ENCODE results near the gene TSEN15.

TSEN15 gene

DNA sequence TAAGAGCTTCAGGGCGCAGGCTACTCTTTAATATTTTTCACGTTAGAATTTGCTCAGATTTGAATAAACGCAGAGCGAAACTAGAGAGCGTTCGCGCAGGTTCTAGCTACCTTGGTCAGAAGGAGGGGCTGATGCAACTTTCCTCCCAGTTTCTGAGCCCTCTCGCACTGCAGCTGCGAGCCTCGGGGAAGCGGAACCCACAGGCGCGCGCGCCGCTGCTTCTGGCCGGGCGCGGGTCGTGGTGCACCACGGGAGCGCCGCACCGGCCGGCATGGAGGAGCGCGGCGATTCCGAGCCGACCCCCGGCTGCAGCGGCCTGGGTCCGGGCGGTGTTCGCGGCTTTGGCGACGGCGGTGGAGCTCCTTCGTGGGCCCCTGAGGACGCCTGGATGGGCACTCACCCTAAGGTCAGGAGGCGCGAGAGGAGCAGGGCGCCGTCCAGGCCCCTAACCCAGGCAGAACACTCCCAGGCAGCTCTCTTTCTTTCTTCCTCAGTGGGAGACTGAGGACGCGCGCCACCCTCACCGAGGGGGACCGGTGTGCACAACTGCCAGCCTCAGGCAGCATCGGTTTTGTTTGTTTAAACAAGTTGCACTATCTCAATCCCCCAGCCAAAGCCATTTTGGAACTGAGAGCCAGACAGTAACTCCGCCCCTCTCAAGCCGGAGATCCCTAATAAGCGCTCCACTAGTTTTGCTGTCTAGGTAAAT is at the start of gene TSEN15:
TSEN15 (plus strand) TSS at position 246 of the 709 bp plus-strand sequence; CDS start at position 272, 26 bp downstream.
- DNase-seq: peak; percentile 75

DNA sequence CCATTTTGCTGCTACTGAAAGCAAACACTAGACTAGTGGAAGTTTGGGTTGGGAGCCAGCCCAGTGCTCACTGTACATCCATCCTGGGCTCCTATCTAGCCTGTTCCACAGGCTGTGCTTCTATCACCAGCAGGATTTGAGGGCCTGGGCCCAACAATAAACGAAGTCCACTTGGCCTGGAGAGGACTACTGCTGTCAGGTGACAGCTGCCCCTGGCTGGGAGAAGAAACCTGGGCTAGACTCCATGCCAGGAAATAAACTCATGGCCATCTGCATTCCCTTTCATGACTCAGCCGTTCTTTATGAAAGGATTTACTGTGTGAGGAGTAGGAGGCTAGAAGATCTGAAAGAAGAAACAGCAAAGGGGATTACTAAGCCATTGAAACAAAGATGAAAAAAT is 49.5 kb upstream of the TSEN15 start:
- DNase-seq: peak; percentile 88

DNA sequence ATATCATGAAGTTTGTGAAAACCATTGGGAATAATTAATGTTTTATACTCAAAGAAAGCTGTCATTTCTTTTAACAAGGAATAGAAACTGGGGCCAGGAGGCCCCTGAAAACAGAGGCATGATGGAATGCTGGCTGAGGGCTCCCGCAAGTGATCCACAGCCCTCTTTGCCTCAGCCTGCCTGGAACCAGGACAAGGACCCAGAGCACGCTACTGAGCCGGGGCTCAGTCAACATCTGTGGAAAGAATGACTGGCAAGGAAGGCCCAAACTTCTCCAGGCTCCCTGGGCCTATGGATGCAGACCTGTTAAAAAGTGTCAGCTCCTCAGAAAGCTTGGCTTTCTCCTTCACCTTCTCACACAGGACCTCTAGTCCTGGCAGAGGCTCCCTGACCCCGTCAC is 46.6 kb upstream of the TSEN15 start:
- DNase-seq: no peak

DNA sequence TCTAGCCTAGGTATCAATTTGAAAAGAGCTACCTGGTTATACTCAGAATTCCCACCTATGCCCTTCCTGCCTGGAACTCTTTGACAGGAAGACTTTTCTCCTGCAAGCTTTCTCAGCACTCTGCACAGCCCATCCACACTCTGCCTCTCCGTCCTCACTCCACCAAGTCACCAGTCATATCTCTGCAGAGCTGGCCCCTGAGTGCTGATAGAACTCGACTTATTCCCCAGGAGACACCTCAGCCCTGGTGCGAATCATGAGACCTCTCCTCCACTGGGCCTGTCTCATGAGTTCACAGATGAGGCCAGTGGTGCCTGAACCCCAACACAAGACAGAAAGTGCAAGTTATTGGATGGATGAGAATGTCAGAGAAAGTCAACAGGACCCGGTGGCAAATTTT is 46.0 kb upstream of the TSEN15 start:
- no peak for DNase-seq

DNA sequence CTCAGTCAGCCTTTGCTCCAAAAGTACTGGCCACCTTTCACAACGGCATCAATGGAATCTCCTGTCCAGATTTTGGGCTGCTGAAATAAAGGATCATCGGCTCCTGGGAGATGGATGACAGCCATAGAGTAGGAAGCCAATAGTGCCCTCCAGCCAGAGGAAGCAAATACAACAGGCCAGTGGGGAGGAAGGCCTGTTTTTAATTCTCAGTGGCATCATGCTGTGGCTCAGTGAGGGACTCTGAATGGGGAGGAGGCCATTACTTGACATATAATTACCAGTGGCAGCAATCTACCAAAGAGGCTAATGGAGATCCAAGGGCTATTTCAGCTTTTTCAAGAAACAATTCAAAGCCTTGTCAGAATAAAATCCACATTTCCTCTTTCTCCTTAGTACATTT is 40.7 kb upstream of the TSEN15 start:
- DNase-seq: no peak

DNA sequence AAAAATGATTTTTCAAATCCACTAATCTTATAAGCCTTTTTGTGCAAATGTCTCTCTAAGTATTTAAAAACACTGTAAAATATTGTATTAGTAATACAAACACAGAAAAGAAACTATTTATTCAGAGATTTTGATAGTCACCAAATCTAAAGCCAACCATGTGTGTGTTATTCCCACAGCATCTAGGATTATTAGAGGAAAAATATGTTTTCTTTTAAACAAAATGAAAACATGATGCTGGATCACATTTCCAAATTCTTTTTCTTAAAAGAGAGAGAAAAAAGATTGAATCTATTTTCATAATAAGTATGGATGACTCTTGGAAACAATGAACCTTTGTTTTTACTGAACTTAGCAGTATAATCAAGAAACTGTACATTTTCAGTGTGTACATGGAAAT is 39.3 kb upstream of the TSEN15 start:
- DNase-seq: no peak

DNA sequence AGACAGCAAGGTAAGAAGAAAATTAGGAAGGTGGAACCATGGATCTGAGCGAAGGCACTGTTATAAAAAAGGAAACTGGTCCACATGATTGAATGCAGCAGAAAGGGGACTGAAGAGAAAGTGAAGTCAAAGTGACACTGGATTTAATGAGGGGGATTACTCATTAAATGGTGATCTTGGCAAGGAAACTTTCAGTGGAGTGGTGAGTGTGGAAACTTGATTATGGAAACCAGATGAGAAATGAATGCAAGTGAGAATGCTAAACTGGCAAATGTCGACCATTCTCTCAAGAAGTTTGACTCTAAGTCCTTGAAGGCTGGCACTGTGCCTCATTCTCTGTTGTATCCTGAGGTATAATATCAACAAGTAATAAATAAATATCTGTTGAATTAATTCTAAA is 37.3 kb upstream of the TSEN15 start:
- no peak for DNase-seq

DNA sequence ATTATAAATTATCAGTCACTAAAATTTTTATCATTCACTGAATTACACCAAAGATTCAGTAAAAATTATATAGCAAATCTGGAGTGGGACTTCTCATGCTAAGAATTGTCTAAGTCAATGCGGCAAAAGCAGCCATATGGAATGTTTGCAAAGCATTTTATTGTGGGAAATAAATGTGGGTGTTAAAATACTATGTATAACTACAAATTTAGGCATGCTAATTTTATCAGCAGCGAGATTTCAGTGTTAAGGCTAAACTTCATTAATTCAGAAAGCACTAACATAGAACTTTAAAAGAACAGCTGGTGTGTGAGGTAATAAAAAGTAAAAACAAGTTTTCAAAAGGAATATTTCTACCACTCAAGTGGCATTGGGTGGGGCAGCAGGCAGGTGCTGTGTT is 35.4 kb upstream of the TSEN15 start:
- DNase-seq: no peak

DNA sequence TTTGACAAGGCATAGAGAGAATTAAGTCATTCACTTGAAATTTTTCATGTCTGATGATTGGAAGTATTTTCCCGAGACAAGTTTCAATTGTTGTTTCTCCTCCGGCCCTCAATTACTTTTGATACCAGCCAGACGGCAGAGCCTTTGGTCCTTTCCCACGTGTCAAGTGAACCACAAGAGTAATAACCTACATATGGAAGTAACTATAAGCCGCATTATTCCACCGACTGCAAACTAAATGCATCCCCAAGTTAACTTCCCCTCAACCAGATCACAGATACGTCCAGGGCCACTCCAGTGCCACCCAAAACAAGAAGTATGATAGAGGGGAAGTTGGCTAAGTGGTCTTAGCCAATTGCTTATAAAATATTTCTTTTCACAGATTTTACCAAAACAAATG is 34.2 kb upstream of the TSEN15 start:
- no peak for DNase-seq

DNA sequence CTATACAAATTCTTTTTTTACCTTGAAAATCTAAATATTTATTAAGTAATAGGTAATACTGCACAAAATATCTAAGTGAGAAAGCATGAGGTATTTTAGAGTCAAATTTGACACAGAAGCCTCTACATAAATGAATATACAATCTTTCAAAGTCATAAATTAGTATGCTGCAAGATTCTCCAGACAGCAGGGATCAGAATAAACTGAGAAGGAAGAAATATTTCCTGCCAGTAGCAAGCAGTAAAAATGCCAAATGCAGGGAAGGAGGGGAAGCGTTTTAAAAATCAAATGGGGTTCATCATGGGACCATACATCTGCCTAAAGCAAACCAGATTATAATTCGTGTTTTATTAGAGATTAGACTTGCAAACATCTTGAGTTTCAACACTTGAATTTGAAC is 32.9 kb upstream of the TSEN15 start:
- DNase-seq: no peak

DNA sequence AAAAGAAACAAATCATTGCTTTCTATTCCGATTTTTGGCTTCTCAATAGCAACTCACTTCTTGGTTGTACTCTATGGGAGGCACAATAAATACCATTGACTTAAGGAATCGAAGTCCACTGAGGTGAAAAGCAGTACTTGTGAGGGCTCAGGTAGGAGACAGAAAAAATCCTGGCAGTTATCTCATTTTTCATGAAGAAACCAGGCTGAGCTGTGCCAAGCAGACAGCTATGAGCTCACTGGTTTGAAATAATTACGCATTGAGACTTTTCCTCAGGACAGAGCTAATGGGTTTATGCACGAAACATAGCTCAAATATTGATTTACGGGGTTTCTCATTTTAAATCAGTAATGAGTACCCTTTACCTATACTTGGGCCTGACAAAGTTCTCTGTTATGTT is 32.5 kb upstream of the TSEN15 start:
- DNase-seq: no peak

DNA sequence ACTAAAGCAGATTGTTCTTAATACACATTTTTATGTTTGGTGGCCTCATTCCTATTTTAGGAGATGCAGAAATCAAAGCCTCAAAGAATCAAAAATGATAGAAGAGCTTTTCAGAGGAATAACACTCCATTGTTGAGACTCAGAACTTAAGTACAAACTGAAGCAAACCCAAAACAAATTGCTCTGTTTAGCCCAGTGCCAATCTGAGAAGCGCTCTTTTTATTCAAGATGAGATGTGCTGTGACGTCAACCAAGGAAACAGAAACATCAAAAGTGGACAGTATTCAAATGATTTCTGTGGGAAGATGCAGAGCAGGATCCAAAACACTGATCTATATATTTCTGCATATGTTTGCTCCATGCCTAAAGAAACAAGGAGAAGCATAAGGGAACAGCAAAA is 32.0 kb upstream of the TSEN15 start:
- no peak for DNase-seq

DNA sequence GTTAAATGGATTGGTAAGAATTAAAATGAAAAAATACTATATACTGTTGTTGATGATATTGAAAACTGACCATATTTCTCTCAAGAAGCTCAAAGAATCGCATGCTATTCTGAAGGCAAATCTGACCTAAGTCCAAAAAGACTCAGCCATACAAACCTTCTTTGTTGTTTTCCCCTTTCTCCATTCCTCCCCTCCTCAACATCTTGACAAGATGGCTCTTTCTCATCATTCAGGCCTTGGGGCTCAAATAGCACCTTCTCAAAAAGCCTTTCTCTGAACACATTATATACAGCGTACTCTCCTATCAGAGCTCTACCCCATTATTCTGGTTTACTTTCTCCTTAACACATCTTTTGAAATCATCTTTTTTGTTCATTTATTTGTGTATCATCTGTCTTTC is 31.2 kb upstream of the TSEN15 start:
- DNase-seq: no peak

DNA sequence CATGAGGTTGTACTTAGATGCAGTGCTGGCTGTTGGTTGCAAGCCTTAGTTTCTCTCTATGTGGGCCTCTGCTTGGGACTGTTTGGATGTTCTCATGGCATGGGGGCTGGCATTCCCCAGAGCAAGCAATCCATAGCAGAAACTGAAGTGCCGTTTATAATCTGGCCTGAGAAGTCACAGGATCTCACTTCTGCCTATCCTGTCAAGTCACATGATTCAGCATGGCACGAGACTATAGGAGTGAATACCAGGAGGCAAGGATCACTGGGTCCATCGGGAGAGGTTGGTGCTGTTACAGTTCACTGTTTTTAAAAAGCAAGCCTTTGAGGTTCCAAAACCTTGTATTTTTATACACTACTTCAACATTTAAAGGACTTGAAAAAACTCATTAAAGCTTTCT is 30.7 kb upstream of the TSEN15 start:
- DNase-seq: no peak

DNA sequence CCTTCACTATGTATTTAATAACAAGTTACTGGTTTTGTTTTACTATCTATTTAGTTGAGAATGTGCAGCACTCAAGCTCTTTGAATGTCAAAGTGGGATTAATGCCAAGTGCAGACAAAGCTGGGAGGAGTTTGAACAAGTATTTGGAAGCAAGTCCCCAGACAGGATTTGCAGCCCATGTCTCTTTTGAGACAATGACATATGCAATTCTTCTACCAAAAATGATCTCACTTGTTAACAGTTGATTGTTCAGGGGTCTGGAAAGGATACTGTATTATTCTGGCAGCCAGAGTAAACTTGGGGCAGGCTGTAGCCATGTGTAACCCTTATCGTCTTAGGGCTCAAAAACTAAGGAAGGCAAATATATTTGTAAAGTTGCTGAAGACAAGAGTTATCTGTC is 29.8 kb upstream of the TSEN15 start:
- DNase-seq: no peak

DNA sequence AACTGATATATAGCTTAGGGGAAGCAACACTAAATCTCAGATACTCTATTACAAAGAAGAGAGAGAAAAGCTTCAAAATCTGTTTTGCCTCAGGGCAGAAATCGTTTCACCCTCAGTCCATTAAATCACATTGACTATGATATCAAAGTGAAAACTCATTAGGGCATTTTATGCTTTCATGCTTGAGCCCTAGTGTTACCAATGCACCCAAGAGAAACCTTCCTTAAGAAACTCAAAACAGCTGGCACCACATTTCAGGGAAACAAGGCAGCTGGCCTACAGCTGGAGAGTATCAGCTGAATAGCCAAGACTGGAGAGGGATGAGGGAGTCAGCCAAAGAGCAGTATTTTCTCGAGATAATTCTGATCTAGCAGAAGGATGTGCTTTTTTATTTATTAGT is 28.9 kb upstream of the TSEN15 start:
- peak; percentile 55 for DNase-seq

DNA sequence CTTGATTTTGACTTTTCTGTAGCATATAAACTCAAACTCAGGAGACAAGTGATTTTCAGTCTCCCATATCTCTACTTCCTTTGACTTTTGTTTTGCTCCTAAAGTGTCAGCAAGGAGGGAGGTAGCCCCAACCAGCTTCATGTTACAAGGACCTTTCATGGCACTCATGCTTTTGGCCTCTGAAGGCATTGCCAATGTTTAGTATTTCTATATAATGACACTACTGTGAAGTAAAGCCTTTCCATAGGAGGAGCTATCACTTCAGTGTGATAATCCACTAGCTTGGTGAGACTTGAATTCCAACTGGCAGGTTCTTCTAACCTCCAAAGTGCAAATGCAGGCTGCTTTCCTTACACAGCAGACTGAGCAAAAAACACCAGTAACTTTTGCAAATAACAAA is 28.4 kb upstream of the TSEN15 start:
- DNase-seq: no peak

DNA sequence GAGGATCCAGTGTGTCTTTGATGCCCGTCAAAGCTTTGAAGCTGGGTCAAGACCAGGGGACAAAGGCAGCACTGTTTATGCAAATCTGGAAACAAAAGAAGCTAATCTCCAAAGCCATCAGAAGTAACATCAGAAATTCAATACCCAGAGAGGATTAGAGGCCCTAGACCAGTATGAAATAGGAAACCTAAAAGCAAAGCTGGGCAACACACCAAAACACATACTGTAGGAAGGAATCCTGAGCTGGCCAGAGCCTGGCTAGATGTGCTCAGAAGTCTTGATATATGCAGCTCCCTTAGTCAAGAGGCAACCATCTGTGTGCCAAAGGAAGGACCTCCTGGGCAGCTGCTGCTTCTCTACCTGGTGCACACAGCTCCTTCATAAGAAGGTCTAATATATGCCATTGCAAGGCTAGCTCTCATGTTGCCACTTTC is 26.3 kb upstream of the TSEN15 start:
- DNase-seq: peak; percentile 92

DNA sequence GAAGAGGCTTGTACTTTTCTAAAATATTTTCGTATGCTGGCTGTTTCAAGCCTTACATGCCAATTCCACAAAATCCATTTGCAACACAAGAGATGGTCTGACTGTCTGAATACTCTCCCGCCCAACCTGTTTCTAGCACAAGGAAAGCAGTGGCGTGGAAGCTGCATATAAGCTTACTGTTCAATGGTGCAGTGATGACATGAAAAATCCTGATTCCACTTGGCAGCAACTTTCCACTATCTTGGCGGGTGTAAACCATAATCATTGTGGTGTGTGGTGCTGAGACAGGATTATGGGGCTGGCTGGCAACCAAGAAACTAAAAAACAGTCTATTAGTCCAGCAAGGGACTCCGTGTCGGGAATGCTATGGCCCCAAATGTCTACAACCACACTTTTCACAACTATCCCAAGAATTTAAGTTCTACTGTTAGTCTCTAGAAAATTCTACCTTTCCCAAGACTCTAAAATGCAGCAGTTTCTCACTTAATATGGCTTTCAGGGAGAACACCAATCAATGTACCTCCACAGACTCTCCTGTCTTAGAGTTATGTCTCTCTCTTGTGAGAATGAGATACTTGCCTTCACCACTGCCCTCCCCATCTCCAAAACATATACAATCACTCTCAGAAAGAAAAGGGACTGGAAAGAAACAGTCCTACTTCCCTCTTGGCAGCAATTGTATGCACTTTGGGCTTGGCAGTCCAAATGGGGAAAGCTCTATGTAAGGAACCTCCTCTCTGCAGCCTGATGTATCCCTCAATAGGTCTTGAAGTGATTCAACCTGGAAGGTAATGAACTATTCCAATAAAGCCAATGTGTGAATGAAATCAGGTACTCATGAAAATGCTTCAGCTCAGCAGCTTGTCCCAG is 23.5 kb upstream of the TSEN15 start:
- DNase-seq: no peak

DNA sequence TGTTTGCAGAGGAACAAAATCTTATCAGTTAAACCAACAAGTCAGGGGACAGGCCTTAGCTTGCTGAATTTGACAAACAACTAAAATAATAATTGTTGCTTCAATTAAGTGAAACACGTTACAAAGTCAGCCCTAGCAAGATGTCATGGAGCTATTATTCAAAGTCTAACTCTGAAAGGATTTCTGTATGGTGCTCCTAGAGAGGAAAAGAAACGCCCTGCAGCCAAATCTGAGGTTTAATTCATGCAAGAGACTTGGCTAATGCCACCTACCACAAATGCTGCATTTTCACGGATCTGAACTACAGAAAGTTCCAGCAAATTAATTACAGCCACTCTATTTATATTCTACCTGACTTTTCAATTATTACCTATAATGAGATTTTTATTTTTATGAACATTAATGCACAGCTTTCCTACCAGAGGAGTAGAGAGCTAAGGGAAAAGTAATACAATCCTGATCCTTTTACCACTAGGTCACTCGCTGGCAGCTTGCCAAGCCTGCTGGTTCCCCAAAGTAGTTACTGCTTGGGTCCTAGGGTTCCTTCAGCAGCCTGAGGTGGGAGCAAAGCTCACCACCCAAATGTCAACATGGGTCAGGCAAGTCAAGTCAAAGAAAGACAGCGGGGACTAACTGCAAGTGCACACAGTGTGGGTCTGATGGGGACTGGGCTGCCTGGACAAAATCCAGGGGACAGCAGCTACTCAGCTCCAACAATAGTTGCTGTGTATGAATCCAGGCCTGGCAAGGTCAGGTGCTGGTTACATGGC is 22.5 kb upstream of the TSEN15 start:
- DNase-seq: peak; percentile 19

DNA sequence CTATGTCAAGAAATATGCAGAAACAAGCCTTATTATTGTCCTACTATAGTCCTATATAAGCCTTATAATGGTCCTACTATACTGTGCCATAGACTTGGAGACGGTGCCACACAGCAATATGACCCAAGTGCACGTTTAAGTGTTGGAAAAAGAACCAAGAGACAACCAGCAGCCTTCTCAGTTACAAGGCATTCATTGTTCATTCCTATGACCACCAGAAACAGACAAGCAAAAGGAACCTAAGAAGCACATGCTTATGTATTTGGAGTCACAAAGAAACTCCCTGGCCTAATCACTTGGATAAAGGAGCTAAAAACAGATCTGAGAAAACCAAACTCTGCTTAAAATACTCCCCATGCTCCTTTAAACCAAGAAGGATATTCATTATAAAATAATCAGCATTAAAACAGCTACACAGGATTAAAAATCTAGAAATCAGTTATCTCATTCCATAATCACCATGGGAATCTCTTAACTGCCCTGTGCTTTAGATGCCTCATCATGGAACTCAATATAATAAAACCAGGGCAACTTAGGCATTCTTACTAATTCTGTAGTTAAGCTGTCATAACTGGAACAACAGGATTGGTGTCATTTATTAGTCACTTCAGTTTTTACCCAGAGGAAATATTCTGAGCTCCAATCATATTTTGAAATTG is 21.0 kb upstream of the TSEN15 start:
- no peak for DNase-seq

DNA sequence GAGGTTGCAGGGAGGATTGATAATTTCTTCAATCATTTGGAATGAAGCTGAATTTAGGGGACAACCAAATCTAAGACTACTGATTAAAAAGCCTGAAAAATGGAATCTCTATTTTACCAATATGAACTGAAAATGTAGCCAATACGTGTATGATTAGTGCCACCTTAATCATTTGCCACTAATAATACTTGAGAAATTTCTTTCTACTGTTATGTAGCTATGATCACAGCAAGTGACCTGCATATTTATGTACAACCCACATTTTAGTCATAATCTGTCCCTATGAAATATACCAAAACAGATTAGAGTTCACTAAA is 20.5 kb upstream of the TSEN15 start:
- no peak for DNase-seq

DNA sequence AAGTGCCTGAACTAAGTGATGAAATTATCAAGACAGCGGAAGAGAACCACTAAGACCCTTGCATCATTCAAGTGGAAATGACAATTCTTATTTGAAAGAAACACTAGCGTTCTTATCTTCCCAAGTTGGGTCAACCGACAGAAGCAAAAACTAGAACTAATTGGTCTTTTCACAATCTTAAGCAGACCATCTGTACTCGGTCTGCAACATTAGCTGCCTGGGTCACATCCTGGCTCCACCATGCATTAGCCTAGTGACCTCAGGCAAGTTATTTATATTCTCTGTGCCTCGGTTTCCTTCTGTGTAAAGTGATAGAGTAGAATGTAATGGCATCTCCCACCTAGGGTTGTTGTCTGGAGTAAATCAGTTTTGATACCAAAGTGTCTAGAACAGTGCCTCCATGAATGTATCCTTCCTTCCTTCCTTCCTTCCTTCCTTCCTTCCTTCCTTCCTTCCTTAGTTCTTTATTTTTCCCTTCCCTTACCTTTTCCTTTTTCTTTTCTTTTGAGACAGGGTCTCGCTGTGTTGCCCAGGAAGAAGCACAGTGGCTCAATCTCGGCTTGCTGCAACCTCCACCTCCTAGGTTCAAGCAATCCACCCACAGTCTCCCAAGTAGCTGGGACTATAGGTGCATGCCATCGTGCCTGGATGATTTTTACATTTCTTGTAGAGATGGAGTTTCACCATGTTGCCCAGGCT is 20.0 kb upstream of the TSEN15 start:
- DNase-seq: no peak

Measured in DMS 273 treated with DMSO at 0.1 percent for 48 hours (cell line).